OCI-LY3 (cell line): ENCODE data around the gene ATP6V1A.

Experiments
- CTCF ChIP-seq: fragments of 200-600, 300-600 bp; sonication (generic); IDR thresholded peaks from 2 replicates; pipeline ENCODE4 v1.5.1; 2014; ENCODE audit warnings: antibody characterized with exemption, low read length, low read depth
- EZH2phosphoT487 ChIP-seq: fragments of 200-600 bp; shearing (Covaris generic); IDR thresholded peaks from 2 replicates; pipeline ENCODE4 v1.6.1; 2018; ENCODE audit warnings: antibody characterized with exemption, mixed run types, low read depth

GRCh38 chr3:113839551-113839950, 92.7 kb downstream of the ATP6V1A start:
- TF ChIP-seq CTCF (no peak), EZH2phosphoT487 (no peak)
